ENCODE data around the gene PTPRU.

DNA sequence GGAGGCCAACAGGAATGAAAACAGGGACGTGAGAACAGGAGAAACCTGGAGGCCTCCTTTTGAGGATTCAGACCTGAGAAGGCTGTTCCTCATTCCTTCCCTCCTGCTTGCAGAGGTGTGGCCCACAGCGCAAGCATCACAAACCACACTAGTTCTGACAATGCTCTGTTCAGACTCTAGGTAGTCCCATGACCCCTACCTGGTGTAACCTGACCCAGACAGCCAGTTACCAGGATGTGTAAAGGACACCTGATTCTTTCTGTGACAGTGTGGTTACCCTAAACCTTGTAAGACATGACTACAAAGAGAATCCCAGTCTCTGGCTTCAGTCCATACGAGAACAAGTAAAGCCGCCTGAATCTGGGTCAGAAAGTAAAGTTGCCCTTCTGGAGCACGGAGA, 8.8 kb upstream of the PTPRU start:
- TF ChIP-seq GATA2 (IDR thresholded peaks at IDR 0.05; ENCODE audit: low read depth, low read length) (no peak), GATA3 (IDR thresholded peaks at IDR 0.05; ENCODE audit: low read depth, low read length) (no peak)
